B cell (primary cell): ENCODE data around the gene SGSM1.

Source experiments
- CTCF ChIP-seq: fragments of 200-600 bp; IDR thresholded peaks from one replicate; pipeline ENCODE4 v1.8.0; 2022; ENCODE audit warnings: antibody characterized with exemption, mild to moderate bottlenecking
- EZH2 ChIP-seq: IDR thresholded peaks from 2 replicates; pipeline ENCODE4 v1.6.1; 2012; ENCODE audit warnings: borderline replicate concordance, low read depth, mild to moderate bottlenecking, moderate library complexity, low read length; ENCODE audit not compliant: insufficient read depth, poor library complexity, severe bottlenecking

DNA sequence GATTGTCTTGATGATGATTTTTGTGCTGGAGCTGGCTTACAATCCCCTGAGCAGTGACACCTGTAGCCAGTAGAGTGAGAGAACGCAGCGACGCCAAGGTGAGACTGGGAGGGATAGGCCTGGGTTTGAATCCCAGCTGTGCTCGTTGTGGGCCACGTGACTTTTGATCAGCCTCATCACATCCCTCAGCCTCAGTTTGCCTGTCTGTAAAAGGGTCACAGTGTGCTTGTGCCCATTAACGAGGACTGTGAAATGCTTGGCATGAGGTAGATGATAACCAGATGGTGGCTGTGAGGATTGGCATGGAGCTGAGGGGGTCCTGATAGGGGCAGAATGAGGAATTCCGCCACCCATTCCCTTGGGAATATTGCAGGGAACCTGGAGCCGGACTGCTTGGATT lies 156.1 kb downstream of the SGSM1 start:
- TF ChIP-seq CTCF = no peak
- no peak for TF ChIP-seq EZH2
